Colon (tissue), 2 donors: ENCODE data around the gene ITGB4.

Experiments
- FAIRE-seq: peaks from 2 replicates; lab custom pipeline; 2012; peaks lifted over from hg19 to GRCh38; lab: Jason Lieb, UNC
- donor health status: control.
- donor health status: control.

ITGB4 gene

DNA sequence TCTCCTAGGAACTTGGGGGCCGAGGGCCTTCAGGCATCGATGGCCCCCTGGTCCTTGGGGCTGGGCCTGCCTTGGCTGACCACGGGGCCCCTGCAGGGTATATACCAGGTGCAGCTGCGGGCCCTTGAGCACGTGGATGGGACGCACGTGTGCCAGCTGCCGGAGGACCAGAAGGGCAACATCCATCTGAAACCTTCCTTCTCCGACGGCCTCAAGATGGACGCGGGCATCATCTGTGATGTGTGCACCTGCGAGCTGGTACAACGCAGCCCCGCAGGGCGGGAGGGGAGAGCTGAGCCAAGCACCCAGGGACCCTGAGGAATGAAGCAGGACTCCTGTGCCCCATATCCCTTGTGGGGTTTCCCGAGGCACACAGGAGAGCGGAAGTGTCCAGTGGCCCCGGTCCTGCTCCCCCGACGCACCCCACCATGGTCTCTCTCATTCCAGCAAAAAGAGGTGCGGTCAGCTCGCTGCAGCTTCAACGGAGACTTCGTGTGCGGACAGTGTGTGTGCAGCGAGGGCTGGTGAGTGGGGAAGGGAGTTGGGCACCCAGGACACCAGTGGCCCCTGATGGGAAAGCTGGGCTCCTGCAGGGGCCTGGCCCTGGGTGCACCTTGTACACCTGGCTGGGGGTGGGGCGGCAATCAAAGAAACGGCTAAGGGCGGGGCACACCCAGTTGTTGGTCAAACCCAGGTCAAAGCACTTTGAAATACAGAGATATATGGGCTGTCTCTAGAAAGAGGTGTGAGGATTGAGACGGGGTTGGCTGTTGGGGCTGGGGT, 10.6 kb downstream of the ITGB4 start:
- FAIRE-seq, result no peak

- no peak for FAIRE-seq
Measured at GRCh38 chr17:75733471-75733870, 12.2 kb downstream of the ITGB4 start.

GRCh38 chr17:75734674-75735294, 13.5 kb downstream of the ITGB4 start:
- FAIRE-seq, result no peak

- FAIRE-seq, result no peak
Measured at GRCh38 chr17:75736173-75736835, 15.0 kb downstream of the ITGB4 start.

DNA sequence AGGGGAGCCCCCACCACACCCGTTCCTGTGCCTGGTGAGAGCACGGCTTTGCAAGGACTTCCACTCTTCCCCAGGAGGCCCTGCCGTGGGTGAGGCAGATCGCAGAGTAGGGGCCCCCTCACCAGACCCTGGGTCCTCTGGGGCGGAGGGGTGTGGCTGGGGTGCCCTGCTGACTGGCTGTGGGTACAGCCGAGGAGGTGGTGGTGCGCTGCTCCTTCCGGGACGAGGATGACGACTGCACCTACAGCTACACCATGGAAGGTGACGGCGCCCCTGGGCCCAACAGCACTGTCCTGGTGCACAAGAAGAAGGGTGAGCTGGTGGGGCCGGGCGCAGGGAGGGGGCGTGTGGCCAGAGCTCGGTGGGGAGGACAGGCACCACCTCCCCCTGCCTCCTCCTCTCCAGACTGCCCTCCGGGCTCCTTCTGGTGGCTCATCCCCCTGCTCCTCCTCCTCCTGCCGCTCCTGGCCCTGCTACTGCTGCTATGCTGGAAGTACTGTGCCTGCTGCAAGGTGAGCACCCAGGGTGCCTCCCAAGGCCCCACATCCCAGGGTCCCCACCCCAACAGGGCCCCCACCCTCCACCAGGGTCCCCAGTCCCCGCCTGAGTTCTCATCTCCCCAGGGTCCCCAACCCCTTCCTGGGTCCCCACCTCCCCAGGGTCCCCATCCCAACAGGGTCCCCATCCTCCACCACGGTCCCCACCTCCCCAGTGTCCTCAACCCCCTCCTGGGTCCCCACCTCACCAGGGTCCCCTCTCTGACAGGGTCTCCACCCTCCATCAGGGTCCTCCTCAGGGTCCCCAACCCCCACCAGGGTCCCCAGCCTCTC, 16.1 kb downstream of the ITGB4 start:
- FAIRE-seq, result no peak

DNA sequence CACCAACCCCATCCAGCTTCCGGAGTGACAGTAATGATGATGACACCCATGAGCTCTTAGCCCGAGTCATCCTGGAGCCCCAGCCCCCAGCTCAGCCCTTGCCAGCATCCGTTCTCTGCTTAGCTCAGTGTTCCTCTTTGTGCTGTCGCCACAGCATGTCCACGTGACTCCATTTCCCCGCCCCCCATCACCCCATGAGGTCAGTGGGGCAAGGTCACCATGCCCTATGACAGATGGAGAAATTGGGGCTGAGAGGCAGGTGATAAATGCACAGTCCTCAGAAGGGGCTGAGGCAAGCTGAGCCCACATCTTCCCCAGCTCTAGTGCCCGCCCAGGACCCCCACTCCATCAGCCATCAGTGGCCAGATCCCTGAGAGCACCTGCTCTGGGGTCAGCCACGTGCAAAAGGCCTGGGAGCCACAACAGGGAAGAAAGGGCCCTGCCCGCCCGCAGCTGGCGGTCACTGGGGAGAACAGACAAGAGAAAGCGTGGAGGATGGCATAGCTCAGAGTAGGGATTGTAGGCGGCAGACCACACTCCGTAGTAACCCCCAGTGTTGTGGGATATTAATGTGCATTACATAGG, 17.1 kb downstream of the ITGB4 start:
- no peak for FAIRE-seq

GRCh38 chr17:75739174-75739573, 17.9 kb downstream of the ITGB4 start:
- FAIRE-seq, result no peak

DNA sequence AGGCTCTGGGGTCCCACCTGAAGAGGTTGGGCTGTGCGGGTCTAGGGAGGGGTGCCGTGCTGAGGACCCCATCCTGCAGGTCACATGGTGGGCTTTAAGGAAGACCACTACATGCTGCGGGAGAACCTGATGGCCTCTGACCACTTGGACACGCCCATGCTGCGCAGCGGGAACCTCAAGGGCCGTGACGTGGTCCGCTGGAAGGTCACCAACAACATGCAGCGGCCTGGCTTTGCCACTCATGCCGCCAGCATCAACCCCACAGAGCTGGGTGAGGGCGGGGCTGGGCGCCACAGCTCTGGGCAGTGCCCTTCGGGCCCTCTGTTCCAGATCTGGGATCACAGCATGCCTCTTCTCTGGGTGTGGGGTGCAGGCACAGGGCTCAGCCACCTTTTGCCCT, 18.5 kb downstream of the ITGB4 start:
- no peak for FAIRE-seq

DNA sequence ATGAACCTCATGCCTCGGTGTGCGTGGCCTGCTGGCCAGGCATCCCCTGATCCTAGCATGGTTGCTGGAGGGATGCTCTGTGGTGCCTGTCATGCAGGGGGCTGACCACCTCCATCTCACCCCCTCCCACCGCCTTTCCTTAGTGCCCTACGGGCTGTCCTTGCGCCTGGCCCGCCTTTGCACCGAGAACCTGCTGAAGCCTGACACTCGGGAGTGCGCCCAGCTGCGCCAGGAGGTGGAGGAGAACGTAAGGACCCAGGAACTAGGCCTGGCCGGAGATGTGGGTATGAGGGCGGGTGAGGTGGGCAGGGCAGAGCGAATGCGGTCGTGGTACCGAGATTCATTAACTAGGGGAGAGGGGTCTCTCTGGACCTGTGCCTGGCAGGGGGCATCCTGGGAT, 19.0 kb downstream of the ITGB4 start:
- FAIRE-seq, result no peak

DNA sequence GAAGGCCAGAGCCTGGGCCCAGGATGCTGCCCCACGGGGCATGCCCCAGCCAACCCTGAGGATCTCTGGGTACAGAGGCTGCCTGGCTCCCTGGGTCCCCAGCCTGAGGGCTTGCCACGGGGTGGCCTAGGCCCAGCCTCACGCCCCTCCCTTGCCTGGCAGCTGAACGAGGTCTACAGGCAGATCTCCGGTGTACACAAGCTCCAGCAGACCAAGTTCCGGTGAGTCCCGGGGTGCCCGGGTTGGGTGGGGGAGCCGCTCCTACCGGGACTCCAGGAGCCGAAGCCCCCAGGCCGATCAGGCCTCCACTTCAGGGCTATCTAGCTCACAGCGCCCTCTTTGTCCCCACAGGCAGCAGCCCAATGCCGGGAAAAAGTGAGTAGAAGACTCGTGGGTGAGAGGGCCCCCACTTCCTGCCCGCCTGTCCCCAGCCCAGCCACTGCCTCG, 19.4 kb downstream of the ITGB4 start:
- no peak for FAIRE-seq

- FAIRE-seq, result no peak
Measured at GRCh38 chr17:75742337-75742736, 21.1 kb downstream of the ITGB4 start.

- no peak for FAIRE-seq
Measured at GRCh38 chr17:75743625-75744206, 22.5 kb downstream of the ITGB4 start.

- no peak for FAIRE-seq
Measured at GRCh38 chr17:75748706-75749105, 27.4 kb downstream of the ITGB4 start.

- FAIRE-seq, result no peak
Measured at GRCh38 chr17:75749545-75750389, 28.5 kb downstream of the ITGB4 start.

GRCh38 chr17:75750661-75751423, 29.6 kb downstream of the ITGB4 start:
- FAIRE-seq, result no peak

- FAIRE-seq, result no peak
Measured at GRCh38 chr17:75751676-75752404, 30.6 kb downstream of the ITGB4 start.

DNA sequence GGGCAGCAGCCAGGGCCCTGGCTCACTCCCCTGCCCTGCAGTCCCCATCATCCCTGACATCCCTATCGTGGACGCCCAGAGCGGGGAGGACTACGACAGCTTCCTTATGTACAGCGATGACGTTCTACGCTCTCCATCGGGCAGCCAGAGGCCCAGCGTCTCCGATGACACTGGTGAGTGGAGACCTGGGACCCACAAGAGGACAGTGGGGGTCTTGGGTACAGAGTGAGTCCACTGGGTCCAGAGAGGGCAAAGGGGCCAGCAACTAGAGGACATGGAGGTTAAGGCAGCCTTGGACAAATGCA, 31.1 kb downstream of the ITGB4 start:
- no peak for FAIRE-seq

GRCh38 chr17:75752802-75753513, 31.7 kb downstream of the ITGB4 start:
- FAIRE-seq, result no peak
